GM12872 (cell line): Measurements from ENCODE around the gene COL1A1.

Experiments
- TF ChIP-seq, protein P1 (sequence below): IDR thresholded peaks from 3 replicates; pipeline ENCODE4 v1.5.1; 2011; ENCODE audit warnings: low read depth, mild to moderate bottlenecking, low read length, moderate library complexity; ENCODE audit not compliant: insufficient read depth

COL1A1 gene

DNA sequence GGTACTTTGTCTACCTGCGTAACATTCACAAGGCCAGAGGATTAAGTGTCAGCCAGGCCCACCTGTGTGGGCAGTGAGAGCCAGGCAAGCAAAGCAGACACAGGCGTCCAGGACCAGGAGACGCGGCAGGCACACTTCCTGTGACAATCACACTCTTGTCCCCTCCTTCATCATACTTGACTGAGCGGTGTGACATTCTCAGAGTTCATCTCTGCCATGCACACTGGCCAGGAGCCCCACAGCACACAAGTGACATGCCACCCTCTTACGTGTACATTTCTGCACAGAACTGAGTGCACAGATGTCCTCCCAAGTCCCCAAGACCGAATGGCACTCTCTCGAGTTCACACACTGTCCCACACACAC lies 59.7 kb downstream of the COL1A1 start:
- TF ChIP-seq, protein P1, sequence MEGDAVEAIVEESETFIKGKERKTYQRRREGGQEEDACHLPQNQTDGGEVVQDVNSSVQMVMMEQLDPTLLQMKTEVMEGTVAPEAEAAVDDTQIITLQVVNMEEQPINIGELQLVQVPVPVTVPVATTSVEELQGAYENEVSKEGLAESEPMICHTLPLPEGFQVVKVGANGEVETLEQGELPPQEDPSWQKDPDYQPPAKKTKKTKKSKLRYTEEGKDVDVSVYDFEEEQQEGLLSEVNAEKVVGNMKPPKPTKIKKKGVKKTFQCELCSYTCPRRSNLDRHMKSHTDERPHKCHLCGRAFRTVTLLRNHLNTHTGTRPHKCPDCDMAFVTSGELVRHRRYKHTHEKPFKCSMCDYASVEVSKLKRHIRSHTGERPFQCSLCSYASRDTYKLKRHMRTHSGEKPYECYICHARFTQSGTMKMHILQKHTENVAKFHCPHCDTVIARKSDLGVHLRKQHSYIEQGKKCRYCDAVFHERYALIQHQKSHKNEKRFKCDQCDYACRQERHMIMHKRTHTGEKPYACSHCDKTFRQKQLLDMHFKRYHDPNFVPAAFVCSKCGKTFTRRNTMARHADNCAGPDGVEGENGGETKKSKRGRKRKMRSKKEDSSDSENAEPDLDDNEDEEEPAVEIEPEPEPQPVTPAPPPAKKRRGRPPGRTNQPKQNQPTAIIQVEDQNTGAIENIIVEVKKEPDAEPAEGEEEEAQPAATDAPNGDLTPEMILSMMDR = no peak

DNA sequence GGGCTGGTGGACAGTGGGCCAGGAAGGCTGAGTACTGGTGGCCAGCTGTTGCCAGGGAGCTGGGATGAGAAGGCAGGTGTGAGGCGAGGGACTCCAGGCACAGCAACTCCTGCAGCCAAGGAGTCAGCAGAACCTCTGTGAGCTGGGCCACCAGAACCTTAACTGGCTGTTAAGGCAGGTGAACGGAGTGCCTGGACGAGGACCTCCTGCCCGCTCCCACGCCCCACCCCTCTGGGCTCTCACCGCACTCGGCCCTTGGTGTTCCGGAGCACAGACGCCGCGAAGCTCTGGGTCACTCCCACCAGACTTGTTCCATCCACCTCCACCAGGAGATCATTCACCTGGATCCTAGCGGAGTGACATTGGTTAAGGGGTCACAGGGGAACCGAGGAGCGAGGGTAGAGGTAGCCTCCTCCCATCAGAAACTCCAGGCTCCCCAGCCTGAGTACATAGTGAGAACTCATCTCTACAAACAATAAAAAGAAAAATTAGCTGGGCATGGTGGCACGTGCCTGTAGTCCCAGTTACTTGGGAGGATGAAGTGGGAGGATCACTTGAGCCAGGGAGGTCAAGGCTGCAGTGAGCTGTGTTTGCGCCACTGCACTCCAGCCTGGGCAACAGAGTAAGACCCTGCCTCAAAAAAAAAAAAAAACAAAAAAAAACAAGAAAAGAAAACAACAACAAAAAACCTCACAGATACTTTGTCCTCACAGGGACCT lies 60.2 kb downstream of the COL1A1 start:
- TF ChIP-seq, protein P1 = no peak

DNA sequence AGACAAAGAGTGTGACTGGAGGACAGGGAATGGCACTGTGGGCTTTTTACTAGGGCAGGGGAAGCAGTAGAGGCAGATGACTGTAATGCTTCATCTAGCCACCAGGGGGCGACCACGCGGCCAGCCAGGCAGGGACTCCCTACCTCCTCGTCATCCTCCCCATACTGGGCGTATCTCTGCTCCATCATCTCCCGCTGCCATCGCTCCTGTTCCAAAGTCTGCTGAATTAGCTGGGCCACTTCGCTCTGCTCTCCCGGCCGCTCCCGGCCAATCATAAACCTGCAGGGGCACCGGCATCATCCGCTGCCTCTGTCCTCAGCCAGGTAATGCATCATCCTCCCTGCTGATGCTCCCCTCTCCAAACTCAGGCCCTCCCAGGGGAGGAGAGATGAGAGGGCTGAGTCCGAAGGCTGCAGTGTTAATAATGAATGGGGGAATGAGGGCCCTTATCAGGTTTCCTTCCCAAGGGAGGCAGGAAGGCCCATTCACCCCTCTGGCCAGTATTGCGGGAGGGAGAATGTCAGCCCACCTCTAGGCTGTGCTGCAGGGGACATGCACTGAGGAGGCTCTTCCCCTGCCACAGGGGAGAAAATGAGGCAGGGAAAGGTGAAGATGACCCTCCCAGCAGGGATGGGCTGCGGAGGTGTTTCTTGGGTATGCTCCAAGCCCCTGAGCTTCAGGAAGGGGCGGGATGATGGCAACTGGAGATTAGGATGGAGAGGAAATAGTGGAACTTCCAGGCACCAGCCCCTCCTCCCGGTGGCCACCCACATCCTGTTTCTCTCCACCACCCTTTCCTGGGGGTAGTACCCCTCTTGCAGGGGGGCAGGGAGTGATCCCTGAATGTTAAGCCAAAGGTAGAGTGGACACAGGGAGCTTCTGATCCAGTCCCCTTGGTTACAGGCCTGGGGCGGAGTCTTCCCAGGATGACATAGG lies 61.2 kb downstream of the COL1A1 start:
- TF ChIP-seq, protein P1 = peak; percentile 99

DNA sequence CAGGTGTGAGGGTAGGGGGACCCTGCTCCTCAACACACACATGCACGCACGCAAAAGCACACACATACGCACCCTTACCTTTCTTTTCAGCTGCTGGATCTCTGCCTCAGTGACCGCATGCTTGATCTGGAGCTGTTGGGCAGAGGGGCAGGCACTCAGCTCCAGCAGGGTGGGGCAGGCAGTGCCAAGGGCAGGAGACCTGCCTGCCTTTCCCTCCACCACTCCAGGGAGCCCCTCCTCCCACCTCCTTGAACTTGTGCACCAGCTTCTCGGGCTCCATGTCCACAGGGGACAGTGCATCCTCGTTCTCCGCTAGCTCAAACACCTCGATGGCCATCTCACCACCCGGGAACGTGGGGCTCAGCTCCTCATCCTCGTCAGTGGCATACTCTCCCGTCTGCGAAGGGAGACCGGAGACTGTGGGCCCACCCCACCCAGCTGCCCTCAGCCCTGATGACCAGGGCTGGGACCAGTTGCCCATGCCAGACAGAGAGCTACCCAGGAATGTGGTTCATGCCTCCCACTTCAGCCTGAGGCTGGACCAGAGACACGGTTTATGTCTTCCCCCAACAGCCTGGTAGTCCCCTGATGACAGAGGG lies 62.1 kb downstream of the COL1A1 start:
- TF ChIP-seq, protein P1 = no peak

DNA sequence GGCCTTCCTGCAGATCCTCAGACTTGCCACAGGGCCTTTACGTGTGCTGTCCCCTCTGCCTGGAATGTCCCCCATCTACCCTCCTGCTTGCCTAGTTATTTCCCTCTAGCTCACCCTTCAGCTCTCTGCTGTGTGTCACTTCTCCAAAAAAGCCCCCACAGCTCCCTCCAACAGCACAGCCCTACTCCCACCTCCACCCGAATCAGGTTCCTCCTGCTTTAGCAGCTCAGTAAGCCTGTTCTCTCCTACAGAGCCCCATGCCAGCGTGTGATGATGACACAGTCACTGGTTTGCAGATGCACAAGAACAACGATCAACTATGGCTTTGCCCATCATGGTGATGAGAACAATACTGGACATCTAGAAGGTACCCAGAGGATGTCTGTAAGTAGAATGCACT lies 64.4 kb downstream of the COL1A1 start:
- TF ChIP-seq, protein P1 = no peak

DNA sequence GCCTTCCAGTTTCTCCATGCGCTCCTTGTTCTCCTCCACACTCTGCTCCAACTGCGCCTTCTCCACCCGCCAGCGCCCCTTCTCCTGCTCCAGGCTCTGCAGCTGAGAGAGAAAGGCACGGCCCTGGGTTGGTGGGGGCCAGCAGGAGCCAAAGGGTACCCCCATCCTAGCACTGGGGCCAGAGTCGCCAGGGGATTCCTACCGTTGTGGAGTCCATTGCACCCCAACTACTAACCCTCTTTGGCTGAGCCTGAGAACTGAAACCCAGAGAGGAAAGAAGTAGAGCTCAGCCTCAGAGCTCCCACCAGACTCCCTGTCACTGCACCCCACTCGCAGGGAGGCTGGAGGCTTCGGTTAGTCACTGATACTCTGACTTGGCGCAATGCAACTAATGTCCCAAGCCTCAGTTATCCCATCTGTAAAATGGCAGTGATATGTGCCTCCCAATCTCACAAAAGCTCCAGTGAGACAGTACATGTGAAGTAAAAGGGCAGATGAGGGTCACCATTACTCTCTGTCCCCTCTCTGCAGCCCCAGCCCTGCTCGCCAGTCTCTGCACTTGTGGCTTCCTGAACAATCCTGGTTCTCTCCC lies 65.2 kb downstream of the COL1A1 start:
- TF ChIP-seq, protein P1 = no peak
